Duodenal mucosa (tissue), 2 donors: ENCODE results near the gene TBRG1.
"Not testable (repeated sequence)": the region's sequence is repeated elsewhere in the genome, so short reads cannot be mapped to it uniquely, and the experiment has no call there.

ENCODE experiments used
- H3K27ac ChIP-seq: one replicate; pipeline ENCODE4 v1.7.0; 2013; ENCODE audit warnings: low read depth, low read length
- H3K27me3 ChIP-seq, 2 donors: one replicate each; pipeline ENCODE4 v1.7.0; 2013; ENCODE audit warnings: low read length in 2 of 2, control low read depth in 1 of 2; ENCODE audit not compliant: insufficient read depth in 2 of 2, control insufficient read depth in 1 of 2
- H3K36me3 ChIP-seq, 2 donors: one replicate each; pipeline ENCODE4 v1.7.0; 2013; ENCODE audit warnings: low read length in 2 of 2, control low read depth in 1 of 2; ENCODE audit not compliant: insufficient read depth in 2 of 2, control insufficient read depth in 1 of 2
- H3K4me1 ChIP-seq, 2 donors: one replicate each; pipeline ENCODE4 v1.7.0; 2013; ENCODE audit warnings: low read length in 2 of 2, control low read depth in 1 of 2; ENCODE audit not compliant: insufficient read depth in 2 of 2, control insufficient read depth in 1 of 2
- H3K4me3 ChIP-seq, 2 donors: one replicate each; pipeline ENCODE4 v1.7.0; 2013; ENCODE audit warnings: low read length in 2 of 2, low read depth in 1 of 2
- H3K9ac ChIP-seq, 2 donors: one replicate each; pipeline ENCODE4 v1.7.0; 2013; ENCODE audit warnings: low read length in 2 of 2, low read depth in 1 of 2
- H3K9me3 ChIP-seq, 2 donors: one replicate each; pipeline ENCODE4 v1.7.0; 2013; ENCODE audit warnings: low read length in 2 of 2, control low read depth in 1 of 2; ENCODE audit not compliant: control insufficient read depth in 1 of 2

TBRG1 gene

GRCh38 chr11:124592627-124593026 lies 30.0 kb upstream of the TBRG1 start:
- H3K4me1 ChIP-seq = no peaks in the 10 kb centered on the region
- peaks cover 3% of the 10 kb centered on the region in 2 donors for H3K27me3 ChIP-seq
- no peak overlapping the region for H3K27ac ChIP-seq
- H3K9ac ChIP-seq = no peak overlapping the region
- no peak overlapping the region for H3K4me3 ChIP-seq
- H3K9me3 ChIP-seq = no peaks in the 10 kb centered on the region
- H3K36me3 ChIP-seq = no peaks in the 10 kb centered on the region

GRCh38 chr11:124595302-124595701 lies 27.4 kb upstream of the TBRG1 start:
- no peak overlapping the region for H3K27ac ChIP-seq
- no peaks in the 10 kb centered on the region for H3K9me3 ChIP-seq
- H3K36me3 ChIP-seq = no peaks in the 10 kb centered on the region
- H3K4me3 ChIP-seq = no peak overlapping the region
- H3K4me1 ChIP-seq = no peaks in the 10 kb centered on the region
- no peak overlapping the region for H3K9ac ChIP-seq
- H3K27me3 ChIP-seq = peaks cover 3 to 5% of the 10 kb centered on the region in 2 donors

GRCh38 chr11:124597626-124598025 lies 25.0 kb upstream of the TBRG1 start:
- H3K27ac ChIP-seq = no peak overlapping the region
- H3K9ac ChIP-seq = no peak overlapping the region
- H3K36me3 ChIP-seq = no peaks in the 10 kb centered on the region
- no peak overlapping the region for H3K4me3 ChIP-seq
- H3K4me1 ChIP-seq = no peaks in the 10 kb centered on the region
- H3K27me3 ChIP-seq = peaks cover 2 to 5% of the 10 kb centered on the region in 2 donors
- no peaks in the 10 kb centered on the region for H3K9me3 ChIP-seq

GRCh38 chr11:124600621-124601320 lies 21.9 kb upstream of the TBRG1 start:
- Histone ChIP-seq H3K27me3 (peaks cover 0 to 5% of the 10 kb centered on the region in 2 donors), H3K4me1 (no peaks in the 10 kb centered on the region), H3K9ac (no peak overlapping the region), H3K4me3 (no peak overlapping the region), H3K36me3 (no peaks in the 10 kb centered on the region), H3K27ac (no peak overlapping the region), H3K9me3 (no peaks in the 10 kb centered on the region)

- Histone ChIP-seq H3K36me3 (no peaks in the 10 kb centered on the region), H3K4me1 (no peaks in the 10 kb centered on the region), H3K4me3 (no peak overlapping the region), H3K27me3 (peaks cover 0 to 5% of the 10 kb centered on the region in 2 donors), H3K27ac (no peak overlapping the region), H3K9me3 (no peaks in the 10 kb centered on the region), H3K9ac (no peak overlapping the region)
Measured at GRCh38 chr11:124602193-124602592, 20.5 kb upstream of the TBRG1 start.

- not testable (repeated sequence) for H3K9me3 ChIP-seq, H3K27me3 ChIP-seq, H3K4me3 ChIP-seq, H3K27ac ChIP-seq, H3K36me3 ChIP-seq, H3K9ac ChIP-seq, H3K4me1 ChIP-seq
Measured at GRCh38 chr11:124602723-124603122, 19.9 kb upstream of the TBRG1 start.

DNA sequence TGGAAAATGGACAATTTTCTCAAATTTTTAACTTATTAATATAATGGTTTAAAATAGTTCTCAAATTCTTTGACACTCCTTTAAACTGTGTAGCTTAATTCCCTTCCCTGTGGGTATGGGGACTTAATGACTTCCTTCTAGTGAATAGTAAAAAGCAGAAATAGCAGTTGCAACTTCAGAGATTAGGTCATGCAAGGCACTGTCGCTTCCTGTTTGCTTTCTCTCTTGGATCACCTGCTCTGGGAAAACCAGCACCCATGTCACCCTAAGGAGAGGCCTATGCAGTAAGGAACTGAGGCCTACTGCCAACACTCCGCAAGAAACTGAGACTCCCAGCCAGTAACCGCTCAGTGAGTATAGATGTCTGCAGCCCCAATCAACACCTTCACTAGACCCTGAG lies 16.9 kb upstream of the TBRG1 start:
- Histone ChIP-seq H3K9me3 (no peaks in the 10 kb centered on the region), H3K27me3 (no peaks in the 10 kb centered on the region), H3K36me3 (no peaks in the 10 kb centered on the region), H3K27ac (no peak overlapping the region), H3K9ac (no peak overlapping the region), H3K4me3 (no peak overlapping the region), H3K4me1 (no peaks in the 10 kb centered on the region)

DNA sequence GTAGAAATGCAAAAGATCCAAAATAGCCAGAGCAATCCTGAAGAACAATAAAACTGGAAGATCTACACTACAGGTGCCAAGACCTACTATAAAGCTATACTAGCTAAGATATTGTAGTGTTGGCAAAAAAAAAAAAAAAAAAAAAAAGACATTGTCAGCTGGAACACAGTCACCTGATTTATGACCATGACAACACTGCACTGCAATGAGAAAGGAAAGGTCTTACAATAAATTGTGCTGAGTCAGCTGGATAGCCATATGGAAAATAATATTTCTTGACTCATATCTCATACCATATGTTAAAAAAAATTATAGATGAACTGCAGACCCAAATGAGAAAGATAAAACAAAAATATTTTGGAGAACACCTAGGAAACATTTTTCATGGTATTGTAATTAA lies 14.5 kb upstream of the TBRG1 start:
- H3K9ac ChIP-seq = no peak overlapping the region
- H3K9me3 ChIP-seq = no peaks in the 10 kb centered on the region
- no peak overlapping the region for H3K27ac ChIP-seq
- peaks cover 0 to 1% of the 10 kb centered on the region in 2 donors for H3K27me3 ChIP-seq
- H3K4me3 ChIP-seq = no peak overlapping the region
- H3K4me1 ChIP-seq = no peaks in the 10 kb centered on the region
- no peaks in the 10 kb centered on the region for H3K36me3 ChIP-seq

DNA sequence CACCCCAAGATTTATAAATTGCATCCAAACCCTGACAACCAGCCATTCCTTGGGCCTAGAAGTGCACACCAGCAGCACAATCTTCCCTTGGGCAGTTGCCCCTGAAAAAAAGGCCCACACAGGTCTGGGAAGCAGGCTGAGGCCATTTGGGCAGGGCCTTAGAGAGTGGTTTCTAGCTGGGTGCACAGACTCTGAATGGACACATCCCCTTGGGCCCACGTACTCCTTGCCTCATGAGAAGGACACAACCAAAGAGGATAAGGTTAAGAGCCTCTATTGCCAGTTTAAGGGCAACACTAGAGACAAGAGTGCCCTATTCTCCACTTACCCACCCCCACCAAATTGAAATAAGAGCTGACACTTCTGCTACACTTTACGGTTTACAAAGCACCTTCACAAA lies 12.4 kb upstream of the TBRG1 start:
- no peak overlapping the region for H3K4me3 ChIP-seq
- no peaks in the 10 kb centered on the region for H3K4me1 ChIP-seq
- no peak overlapping the region for H3K9ac ChIP-seq
- no peaks in the 10 kb centered on the region for H3K36me3 ChIP-seq
- peaks cover 0 to 9% of the 10 kb centered on the region in 2 donors for H3K27me3 ChIP-seq
- H3K9me3 ChIP-seq = no peaks in the 10 kb centered on the region
- H3K27ac ChIP-seq = no peak overlapping the region

DNA sequence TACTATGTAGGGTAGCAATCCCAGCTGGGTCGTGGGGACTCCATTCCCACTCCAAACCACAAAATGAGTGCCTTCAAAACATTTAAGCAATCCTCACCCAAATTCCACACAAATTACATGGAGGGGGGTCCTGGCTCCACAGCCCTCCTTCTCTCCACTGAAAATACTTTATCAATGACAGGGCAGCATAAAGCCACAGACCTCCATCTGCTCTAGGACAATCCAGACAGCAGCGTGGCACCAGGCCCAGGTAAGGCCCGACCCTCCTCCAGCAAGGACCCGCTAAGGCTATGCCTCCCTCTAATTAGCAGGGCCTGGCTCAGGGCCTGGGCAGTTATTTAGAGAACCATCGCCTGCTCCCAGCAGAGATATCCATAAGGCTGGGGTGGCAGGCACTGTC lies 11.6 kb upstream of the TBRG1 start, which contains the start of gene PANX3:
Gene PANX3 (plus strand): TSS at position 365 of the 400 bp plus-strand sequence. CDS start 129 bp downstream, outside the sequence.
- no peaks in the 10 kb centered on the region for H3K9me3 ChIP-seq
- no peak within 1 kb of the TSS for H3K4me3 ChIP-seq
- H3K4me1 ChIP-seq = no peaks in the 10 kb centered on the region
- H3K36me3 ChIP-seq = no peaks in the 10 kb centered on the region
- no peak within 1 kb of the TSS for H3K9ac ChIP-seq
- no peak within 1 kb of the TSS for H3K27ac ChIP-seq
- H3K27me3 ChIP-seq = peaks cover 0 to 9% of the 10 kb centered on the region in 2 donors
